H4 (cell line): ENCODE measurements around the gene RNASE8. TPM values are rescaled to one million over a fixed set of nuclear protein-coding genes. Genes with fewer than 3 reads are reported as not detected.
A peak's percentile ranks its signal among the peaks of the same experiment; 100 is the strongest.

Experiments
- DNase-seq: peaks from one replicate; pipeline ENCODE4 v3.0.0-alpha.2; 2015; ENCODE audit warnings: low spot score
- total RNA-seq: library from RNA; depleted of rRNA; stranded (reverse); fragments of >200 nt; shearing (Covaris generic); gene quantifications from 2 replicates; pipeline ENCODE4 v1.2.3, GENCODE V29; 2014

The RNASE8 gene
- total RNA-seq, 1 experiment from 2014 or later = not detected

DNA sequence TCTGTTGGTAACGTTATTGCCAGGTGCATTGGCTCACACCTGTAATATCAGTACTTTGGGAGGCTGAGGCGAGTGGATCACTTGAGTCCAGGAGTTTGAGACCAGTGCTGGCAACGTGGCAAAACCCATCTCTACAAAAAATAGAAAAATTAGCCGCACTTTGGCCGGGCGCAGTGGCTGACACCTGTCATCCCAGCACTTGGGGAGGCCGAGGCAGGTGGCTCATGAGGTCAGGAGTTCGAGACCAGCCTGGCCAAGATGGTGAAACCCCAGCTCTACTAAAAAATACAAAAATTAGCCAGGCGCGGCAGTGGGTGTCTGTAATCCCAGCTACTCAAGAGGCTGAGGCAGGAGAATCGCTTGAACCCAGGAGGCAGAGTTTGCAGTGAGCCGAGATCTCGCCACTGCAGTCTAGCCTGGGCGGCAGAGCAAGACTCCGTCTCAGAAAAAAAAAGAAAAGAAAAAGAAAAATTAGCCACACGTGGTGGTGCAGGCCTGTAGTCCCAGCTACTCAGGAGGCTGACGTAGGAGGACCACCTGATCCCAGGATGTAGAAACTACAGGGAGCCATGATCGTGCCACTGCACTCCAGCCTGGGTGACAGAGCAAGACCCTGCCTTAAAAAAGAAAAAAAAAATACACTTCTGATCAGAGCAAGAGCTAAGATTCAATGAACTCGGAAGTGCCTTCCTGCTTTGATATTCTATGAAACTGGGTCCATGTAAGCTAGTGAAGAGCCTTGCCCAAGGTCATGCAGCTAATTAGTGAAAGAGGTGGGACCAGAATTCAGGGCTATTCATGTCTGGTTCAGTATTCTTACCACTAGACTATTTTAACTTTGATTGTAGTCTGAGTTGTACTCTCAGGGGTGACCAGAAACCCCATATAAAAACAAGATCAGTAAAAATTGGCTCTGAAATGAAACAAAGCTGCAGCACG is 4.2 kb upstream of the RNASE8 start:
- no peak for DNase-seq

DNA sequence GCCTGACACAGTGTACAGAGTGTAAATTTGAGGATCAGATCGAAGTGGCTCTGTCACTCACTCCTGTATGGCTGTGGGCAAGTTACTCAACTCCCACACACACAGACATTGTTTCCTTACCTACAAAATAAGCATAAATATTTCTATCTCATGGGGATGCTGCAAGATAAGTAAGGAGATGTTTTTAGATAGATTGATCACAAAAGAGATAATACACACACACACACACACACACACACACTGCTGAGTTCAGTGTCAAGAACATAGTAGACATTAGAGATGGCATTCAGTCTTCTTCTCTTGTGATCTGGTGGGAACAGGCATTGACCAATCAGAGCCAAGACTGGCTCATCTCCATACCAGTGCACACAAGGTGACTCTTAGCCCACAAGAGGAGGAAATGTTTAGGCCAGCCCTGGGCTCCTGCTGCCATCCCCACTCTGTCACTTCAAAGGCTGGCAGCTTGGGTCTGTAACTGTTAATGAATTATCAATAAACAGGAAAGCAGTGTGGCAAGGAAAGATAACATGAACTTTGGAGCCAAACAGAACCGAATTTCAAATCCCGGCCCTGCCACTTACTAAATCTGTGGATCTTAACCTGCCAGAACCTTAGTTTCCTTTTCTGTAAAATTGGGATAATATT is 3.4 kb upstream of the RNASE8 start:
- no peak for DNase-seq

DNA sequence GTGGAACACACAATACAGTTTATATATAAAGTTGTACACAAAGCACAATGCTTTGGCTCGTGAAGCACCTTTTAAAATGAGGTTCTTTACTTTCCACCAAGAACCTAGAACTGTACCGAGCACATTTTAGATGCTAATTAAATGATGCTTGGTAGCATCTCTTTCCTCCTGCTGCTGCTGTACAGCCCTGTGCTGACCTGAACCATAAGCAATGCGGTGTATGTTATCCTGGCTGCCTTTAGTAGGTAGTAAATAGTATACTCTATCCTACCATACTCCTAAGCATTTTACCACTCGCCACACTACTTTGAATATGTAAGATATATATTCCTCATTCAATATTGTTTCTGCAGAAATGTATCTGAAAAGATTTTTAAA is 2.9 kb upstream of the RNASE8 start:
- DNase-seq = no peak

DNA sequence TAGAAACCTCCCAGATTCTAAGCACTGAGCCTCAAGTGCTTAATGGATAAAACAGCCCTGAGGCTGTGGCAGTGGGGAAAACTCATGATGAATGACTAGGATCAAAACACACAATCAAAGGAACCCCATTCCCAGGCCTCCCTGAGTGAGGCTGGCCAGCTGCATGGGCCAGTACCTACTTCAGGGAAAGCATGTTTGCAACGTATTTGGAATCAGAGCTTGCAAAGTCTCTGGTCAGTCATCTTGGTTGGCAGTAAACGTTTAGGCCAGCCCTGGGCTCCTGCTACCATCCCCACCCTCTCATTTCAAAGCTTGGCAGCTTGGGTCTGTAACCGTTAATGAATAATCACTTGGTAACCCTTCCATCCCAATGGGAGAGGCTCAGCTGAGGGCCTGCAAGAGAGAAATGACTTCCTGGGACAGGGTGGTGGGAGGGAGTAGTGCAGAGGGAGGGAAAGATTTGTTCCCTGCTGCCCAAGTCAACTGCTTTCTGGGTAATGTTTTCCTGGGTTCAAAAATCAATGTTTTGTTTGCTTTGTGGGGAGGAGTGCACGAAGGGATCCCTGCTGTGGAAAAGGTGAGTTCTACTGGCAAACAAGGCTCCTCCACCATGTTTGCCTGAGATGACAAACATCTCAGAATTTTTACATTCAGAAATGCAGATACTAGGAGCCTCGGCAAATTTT is 2.0 kb upstream of the RNASE8 start:
- DNase-seq = no peak

DNA sequence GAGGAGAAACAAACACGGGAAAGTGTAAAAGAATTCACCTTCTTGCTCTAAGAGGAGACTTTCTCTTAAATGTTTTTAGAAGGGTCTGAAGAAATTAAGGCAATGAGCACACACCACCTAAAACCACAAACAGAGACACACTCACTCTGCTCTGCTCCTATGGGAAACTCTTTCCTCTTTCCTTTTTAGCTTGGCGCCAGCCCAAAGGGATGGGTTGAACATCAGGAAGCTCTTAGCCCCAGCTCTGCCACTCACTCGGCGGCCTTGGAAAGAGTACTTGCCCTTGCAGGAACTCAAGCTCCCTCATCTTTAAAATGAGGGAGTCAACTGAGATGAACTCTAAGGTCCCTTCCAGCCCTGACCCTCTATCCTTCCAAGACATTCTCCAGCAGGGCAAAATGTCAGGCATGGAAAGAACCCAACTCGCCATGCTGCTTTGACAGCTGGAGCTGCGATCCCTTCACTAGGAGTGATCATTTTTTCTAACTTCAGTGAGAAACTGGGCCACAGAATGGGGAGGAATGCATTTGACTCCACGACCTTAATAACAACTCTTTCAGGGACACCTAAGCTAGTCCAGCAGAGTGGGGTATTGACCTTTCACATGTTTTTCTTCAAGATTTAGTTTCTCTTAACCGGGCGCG is 980 bp upstream of the RNASE8 start:
- no peak for DNase-seq

DNA sequence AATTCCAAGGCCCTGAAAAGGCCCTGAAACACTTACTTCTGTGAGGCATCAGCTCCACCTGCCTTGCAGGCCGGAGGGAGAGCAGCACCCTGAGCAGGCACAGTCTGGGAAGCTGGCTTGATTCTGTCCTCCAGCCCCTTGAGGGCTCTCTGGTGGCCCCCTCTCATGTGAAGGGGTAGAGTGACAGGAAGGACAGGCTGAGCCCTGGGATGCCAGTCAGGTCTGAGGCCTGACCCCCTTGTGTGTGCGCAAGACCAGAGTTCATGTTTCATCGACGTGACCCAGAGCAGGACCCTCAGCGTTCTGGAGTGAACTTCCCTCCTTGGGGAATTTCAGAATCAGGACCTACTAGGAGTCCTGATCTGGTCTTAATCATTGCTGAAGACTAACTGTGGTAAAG is 1.3 kb downstream of the RNASE8 start:
- no peak for DNase-seq

DNA sequence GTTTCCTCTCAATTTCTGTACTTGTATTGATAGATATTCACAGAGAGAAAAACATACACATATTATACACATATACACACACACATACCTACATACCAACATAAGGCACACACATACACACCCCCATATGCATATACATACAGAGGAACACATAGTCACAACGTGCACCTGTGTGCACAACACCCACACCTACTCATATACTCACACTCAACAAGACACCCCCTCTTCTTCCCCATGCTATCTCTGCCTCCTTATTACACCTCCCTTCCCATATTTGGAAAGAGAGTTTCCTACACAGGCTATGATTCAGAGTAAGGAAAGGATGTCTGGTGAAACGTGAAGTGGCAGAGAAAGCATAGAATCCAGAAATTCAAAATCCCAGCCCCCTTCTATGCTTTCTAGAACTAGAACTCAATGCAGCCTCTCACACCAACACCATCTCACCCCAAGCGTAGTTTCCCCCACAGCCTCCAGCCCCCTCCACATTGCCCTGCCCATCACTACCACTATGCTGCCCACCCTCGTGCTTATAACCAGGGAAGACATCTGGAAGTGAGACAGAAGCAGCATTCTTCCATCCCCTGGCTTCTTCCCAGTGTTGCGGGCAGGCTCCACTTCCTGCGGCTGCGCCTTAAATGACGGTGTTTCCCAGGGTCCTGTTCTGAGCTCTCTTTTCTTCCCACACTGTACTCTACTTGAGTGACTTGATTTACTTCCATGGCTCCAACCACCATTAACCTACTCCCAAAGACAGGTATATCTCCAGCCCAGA is 2.4 kb downstream of the RNASE8 start:
- DNase-seq = no peak

DNA sequence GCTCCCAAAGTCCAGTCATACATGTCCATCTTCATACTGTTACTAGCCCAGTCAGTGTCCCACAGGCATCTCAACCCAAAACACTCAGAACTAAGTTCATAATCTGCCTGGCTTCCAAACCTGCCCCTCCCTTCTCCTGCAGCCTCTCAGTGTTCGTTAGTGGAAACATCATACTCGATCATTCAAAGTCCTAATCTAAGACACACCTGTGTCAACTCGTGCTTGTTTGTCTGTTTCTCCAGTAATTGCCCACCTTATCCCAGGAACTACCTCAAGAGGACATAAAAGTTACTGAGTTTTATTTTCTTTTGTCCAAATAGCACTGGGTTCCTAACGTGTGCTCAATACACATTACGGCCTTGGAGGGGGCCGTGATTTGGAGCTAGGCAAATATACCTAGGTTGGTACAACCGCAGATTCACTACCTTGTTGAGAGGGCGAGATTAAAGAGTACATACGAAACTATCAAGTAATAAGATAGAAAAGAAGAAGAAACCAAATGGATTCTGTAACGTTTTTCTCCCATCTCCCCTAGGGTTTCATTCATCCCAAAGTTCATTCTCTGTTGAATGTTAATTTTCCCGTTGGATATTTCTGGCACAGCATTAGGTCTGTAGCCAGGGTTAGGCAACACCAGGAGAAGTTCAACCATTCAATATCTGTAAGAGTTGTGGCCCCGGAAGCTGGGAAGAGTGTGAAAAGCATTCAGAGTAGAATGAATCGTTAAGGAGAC is 3.2 kb downstream of the RNASE8 start:
- DNase-seq = no peak

DNA sequence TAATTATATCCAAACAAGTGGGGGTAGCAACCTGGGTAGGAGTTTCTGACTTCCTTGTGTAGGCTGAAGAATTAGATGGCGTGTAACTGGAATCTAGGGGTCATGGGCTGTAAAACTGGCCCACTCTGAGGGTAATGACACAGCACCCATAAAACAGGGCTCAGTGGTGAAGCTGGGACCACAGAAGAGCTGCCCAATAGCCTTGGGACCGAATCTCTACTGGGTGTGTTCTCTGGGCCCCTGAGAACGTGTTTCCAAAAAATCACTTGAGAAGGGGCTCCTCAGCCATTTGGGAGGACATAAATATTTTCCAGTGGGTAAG is 3.7 kb downstream of the RNASE8 start:
- DNase-seq = no peak

DNA sequence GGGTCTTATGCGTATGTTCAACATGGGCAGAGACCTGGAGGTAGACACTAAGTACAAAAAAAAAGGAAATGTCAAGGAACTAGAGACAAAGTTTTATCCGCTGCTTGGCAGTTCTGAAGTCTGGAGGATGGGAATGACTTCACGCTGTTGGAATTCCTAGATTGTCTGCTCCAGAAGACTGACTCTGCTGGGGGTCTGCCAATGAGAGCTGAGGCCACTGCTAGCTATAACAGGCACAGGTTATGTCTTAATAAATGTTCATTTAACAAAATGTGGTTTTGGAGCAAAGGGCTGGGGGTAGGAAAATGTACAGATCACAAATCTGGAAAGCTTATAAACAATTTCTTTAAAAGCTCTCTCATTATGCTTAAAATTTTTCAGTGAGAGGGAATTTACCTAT is 5.9 kb downstream of the RNASE8 start:
- DNase-seq = peak; percentile 39

DNA sequence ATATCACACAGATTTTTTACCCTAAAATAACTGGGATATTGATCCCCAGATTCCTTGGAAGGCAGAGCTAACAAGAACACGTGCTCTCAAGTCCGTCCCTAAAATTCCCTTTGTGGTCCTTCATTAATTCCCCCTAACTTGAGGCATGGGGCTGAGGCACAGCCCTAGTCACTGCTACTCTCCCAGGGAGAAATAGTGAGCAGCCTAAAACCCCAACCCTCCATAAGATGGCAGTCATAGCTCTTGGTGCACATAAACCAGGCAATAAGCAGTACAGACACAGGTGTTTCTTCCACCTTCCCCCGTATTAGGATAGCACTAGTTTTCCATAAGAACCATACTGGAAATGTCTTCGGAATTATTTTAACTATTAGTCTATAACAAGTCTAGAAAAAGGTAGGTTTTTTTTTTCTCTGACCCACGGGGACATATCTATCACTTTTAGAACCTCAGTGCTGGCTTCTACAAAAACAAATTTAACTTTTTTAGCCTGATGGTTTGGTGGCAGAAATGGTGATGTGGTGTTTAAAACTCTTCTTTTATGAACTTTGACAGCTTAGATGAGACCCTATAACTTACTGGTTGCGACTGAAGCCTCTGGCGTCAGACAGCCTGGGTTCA is 9.4 kb downstream of the RNASE8 start:
- DNase-seq = no peak

DNA sequence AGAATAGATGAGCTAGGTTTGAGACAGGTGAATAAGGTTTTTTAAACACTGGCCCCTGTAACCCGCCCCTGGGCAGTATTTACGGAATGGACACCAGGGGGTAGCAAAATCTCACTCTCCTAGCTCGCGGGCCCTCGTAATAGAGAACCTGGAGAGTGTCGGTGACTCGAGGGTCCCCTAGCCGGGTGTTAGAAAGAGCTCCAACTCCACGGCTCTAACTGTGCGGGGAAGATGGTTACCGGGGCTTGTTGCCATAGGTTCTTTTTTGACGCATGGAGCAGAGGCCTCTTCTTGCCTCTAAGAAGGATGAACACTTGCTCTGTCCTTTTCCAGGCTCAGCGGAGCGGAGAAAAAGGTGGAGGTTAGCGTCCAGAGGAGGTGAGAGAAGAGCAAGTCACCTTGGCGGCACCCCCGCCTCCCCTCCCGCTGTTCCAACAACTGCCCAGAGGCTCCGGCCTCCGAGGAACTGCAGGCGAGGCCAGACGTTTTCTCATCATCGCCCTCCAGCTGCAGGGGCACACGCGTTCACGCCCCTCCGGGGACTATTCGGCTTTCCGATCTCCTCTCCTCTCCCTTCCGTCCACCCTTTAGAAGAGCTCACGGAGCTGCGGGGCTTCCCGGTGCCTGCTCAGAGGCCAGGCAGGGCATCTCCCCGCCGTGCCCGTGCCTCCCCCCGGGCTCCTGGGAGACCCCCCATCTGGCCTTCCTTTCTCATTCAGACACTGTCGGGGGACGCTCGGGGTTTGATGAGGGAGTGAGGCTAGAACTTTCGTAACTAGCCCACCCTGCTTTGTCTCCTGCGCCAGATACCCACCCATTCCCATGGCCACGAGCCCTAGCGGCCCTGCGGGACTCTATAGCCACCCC is 11.1 kb downstream of the RNASE8 start:
- no peak for DNase-seq

DNA sequence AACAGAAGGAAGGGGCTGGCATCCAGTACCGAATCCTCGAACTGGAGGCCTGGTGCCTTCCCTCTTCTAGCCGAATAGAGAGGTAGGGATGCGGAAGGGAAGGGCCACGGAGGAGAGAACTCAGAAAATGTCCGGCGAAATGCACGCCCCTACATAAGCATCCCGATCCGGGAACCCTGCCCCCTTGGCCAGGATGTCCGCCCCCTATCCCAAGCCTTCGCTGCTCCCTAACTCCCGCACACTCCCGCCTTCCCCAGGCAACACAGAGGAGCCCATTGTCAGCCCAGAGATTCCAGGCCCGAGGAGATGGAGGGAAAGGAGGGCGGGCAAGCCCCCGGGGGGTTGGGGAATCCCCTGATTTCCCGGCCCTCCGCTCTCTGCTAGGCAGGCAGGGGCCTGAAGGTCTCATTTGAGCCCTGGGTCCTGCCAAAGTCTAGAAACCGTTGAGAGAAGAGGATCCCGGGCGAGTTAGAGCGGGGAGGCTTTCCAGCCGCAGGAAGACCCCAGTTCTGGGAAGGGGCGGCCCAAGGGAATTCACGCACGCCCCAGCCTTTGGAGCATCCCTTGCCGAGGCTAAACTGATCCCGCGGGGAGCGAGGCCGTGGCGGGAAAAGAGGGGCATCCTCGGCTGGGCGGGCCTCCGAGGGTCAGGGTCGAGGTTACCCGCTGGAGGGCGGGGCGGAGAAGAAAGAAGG is 11.9 kb downstream of the RNASE8 start:
- no peak for DNase-seq

DNA sequence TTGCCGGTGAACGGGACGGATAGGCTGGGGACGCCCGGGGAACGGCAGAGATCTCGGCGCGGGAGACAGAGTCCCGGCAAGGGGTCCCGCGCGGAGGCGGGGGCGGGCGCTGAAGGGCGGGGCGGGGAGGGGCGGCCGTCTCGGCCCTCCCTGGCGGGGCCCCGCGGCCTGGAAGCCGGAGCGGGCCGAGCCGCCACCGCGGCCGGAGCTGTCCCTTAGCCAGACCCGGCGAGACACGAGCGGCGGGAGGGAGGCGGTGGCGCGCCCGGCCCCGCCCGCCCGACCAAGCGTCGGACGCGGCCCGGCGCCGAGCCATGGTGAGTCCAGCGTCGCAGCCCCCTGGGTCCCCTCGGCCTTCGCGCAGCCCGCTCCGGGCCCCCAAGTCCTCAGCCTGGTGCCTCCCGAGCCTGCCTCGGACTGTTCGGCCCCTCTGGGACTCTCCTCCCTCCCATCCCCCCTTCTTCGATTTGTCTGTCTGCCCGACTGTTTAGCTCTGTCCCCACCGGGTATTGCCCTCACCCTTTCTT is 12.5 kb downstream of the RNASE8 start, which contains the start of gene ARHGEF40:
ARHGEF40 (plus strand) TSS at position 222 of the 527 bp plus-strand sequence; CDS start at position 315, 93 bp downstream.
- DNase-seq = no peak

DNA sequence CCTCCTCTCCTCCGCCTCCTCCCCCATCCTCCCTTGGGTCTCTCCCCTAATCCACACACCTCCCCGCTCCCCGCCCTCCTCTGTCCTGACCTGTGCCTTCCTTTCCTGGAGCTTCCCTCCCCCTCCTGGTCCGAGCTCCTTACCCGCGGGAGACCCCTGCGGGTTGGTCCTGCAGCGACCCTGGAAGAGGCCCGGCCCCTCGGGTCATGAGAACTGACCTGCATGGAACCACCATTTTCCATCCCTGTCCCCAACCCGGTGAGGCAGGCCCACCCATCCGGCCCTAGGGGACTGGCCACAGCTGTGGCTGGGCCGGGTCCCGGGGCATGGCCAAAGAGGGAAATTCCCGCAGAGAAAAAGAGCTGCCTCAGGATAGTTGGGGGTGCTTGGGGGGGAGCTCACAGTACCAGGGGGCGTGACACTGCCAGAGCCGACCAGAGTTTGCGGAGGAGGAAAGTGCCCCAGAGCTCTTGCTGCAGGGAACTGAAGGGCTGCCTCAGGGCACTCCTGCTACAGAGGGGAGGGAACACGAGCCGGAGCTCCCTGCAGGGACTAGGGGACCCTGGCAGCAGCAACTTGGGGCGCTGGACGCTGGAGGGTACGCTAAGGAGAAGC is 13.1 kb downstream of the RNASE8 start:
- peak; percentile 34 for DNase-seq

DNA sequence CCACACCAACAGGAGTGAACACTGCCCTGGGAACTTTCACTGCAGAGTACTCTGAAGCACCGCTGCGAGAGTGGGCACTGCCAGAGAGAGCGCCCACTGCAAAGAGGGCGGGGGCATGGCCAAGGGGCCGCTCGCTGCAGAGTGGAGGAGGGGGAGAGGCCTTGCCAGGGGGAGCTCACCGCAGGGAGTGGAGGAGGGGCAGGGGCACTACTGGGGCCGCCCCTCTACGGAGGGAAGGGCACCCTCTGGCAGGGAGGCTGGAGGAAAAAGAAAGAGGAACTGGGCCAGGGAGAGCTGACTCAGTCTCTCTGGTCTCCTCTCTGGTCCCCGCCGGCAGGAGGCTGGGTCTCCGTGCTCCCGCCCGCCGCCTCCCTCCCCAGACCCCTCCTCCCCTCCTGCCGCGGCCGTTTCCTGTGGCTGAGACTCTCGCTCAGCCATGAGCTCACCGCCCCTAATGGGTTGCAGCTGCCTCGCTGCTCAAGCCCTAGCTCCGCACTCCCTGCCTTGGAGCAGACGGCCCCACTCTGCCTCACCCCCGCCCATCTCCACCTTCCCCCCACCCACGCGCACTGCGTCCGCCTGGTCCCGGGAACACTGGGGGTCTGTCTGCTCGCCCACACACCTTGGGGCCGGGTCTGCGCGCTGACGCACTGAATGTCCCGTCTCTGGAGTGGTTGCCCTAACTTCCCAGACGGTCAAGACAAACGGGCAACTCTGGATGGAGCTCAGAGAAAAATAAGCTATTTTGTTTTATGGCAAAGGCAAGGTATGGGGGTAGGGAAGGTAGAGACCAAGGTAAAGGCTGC is 13.8 kb downstream of the RNASE8 start:
- peak; percentile 90 for DNase-seq

DNA sequence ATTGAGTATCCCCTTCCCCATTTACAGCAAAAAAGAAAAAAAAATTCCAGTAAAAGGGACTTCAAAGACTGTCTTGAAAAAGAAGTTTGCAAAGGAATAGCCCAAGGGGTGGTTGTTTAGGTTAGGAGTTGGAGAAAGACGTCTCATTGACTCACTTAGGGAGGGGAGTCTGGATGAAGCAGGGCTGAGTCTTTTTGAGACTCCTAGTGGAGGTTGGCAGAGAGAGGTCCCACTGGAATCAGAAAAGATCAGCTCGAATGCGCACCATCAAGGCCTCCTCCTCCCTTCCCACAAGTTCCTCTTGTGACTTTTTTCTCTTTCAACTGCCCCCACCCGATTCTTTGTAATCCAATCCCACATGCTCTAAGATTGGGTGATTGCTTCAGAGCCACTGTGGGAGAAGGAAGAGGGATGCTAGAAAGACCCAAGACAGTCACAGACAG is 14.4 kb downstream of the RNASE8 start:
- peak; percentile 25 for DNase-seq
